PFSK-1 (cell line): ENCODE data around the gene COA1.

Source experiments
- FOXP2 ChIP-seq: optimal IDR thresholded peaks from 2 replicates; pipeline ENCODE3; 2011; ENCODE audit warnings: borderline replicate concordance, control low read depth, inconsistent platforms; ENCODE audit not compliant: insufficient read depth; ENCODE audit errors: extremely low read length, extremely low read depth
- POLR2AphosphoS5 ChIP-seq: IDR thresholded peaks from 2 replicates; pipeline ENCODE4 v1.6.1; 2012; ENCODE audit warnings: low read depth, mild to moderate bottlenecking, control low read depth, low read length, moderate library complexity
- REST ChIP-seq, 2 experiments: IDR thresholded peaks; 2 replicates each; pipeline versions ENCODE4 v1.6.1 to v1.8.0; 2011 to 2012; ENCODE audit warnings: low read depth in 2 of 2, low read length in 2 of 2, control low read depth in 1 of 2, inconsistent platforms in 1 of 2, mild to moderate bottlenecking in 1 of 2, moderate library complexity in 1 of 2; ENCODE audit not compliant: insufficient read depth in 1 of 2
- SIN3A ChIP-seq: IDR thresholded peaks from 2 replicates; pipeline ENCODE4 v1.6.1; 2012; ENCODE audit warnings: mild to moderate bottlenecking, low read length, moderate library complexity, borderline replicate concordance; ENCODE audit not compliant: insufficient read depth
- TAF1 ChIP-seq: IDR thresholded peaks from 2 replicates; pipeline ENCODE4 v1.6.1; 2012; ENCODE audit warnings: low read length, control low read depth, borderline replicate concordance; ENCODE audit not compliant: insufficient read depth

DNA sequence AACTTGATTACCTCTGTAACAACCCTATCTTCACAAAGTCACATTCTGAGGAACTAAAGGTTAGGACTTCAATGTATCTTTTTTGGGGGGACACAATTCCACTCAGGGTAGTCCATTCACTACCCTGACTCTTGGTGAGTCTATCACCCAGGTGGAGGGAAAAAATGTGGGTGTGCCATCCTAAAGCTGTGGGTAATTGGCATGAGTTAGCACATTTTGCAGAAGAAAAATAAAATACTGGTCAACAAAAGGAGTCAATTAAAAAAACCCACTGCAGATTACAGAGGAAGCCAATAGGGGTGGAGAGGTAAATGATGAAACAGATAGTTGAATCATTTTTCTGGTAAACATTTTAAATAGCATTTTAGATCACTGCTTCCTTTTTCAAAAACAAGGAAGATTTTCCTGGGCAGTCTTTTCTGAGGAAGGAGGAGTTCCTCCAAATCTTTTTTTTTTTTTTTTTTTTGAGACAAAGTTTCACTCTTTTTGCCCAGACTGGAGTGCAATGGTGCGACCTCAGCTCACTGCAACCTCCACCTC lies 24.0 kb upstream of the COA1 start:
- TF ChIP-seq SIN3A (no peak), REST (IDR thresholded peaks at IDR 0.05; ENCODE audit: insufficient read depth in 1 of 2, low read depth in 2 of 2, low read length in 2 of 2) (no peak), POLR2AphosphoS5 (no peak), TAF1 (no peak), FOXP2 (no peak)
